ENCODE measurements around the gene BTBD6. TPM values are rescaled to one million over a fixed set of nuclear protein-coding genes. Genes with fewer than 3 reads are reported as not detected.

Gene BTBD6
- total RNA-seq, 1 donor from 2014 or later, result 36.6 TPM

- no peak for TF ChIP-seq CTCF (conservative IDR thresholded peaks at IDR 0.05)
- Mint-ChIP-seq H3K27me3 (ENCODE audit: low read depth) (peaks cover 21% of the 10 kb centered on the region), H3K4me3 (peak overlapping the region; percentile 44), H3K36me3 (ENCODE audit: low read depth) (no peaks in the 10 kb centered on the region), H3K4me1 (peaks cover 8% of the 10 kb centered on the region), H3K27ac (ENCODE audit: unreplicated experiment) (no peak overlapping the region), H3K9me3 (no peaks in the 10 kb centered on the region)
- DNase-seq (ENCODE audit: low read depth, low spot score), result no peak
These were observed 47.0 kb upstream of the BTBD6 start for GRCh38 chr14:105201156-105201924.

GRCh38 chr14:105201925-105202513 is 46.3 kb upstream of the BTBD6 start:
- Mint-ChIP-seq H3K4me1 (peaks cover 8% of the 10 kb centered on the region), H3K27ac (ENCODE audit: unreplicated experiment) (no peak overlapping the region), H3K27me3 (ENCODE audit: low read depth) (peaks cover 21% of the 10 kb centered on the region), H3K36me3 (ENCODE audit: low read depth) (no peaks in the 10 kb centered on the region), H3K9me3 (no peaks in the 10 kb centered on the region), H3K4me3 (peak overlapping the region; percentile 44)
- TF ChIP-seq CTCF (conservative IDR thresholded peaks at IDR 0.05), result no peak
- no peak for DNase-seq (ENCODE audit: low read depth, low spot score)

- H3K36me3 Mint-ChIP-seq (ENCODE audit: low read depth), result no peaks in the 10 kb centered on the region
- no peaks in the 10 kb centered on the region for H3K9me3 Mint-ChIP-seq
- H3K27me3 Mint-ChIP-seq (ENCODE audit: low read depth), result peaks cover 21% of the 10 kb centered on the region
- TF ChIP-seq CTCF (conservative IDR thresholded peaks at IDR 0.05), result peak; percentile 94
- H3K4me1 Mint-ChIP-seq, result peaks cover 8% of the 10 kb centered on the region
- peak; percentile 85 for DNase-seq (ENCODE audit: low read depth, low spot score)
- no peak overlapping the region for H3K27ac Mint-ChIP-seq (ENCODE audit: unreplicated experiment)
- H3K4me3 Mint-ChIP-seq, result no peak overlapping the region
These were observed 45.2 kb upstream of the BTBD6 start for GRCh38 chr14:105203057-105203531.

- DNase-seq (ENCODE audit: low read depth, low spot score), result no peak
- Mint-ChIP-seq H3K4me3 (no peak overlapping the region), H3K36me3 (ENCODE audit: low read depth) (no peaks in the 10 kb centered on the region), H3K27ac (ENCODE audit: unreplicated experiment) (no peak overlapping the region), H3K27me3 (ENCODE audit: low read depth) (peaks cover 18% of the 10 kb centered on the region), H3K4me1 (peaks cover 8% of the 10 kb centered on the region), H3K9me3 (no peaks in the 10 kb centered on the region)
- no peak for TF ChIP-seq CTCF (conservative IDR thresholded peaks at IDR 0.05)
These were observed 44.6 kb upstream of the BTBD6 start for GRCh38 chr14:105203701-105204100.

GRCh38 chr14:105204206-105204930 is 44.0 kb upstream of the BTBD6 start:
- Mint-ChIP-seq H3K36me3 (ENCODE audit: low read depth) (no peaks in the 10 kb centered on the region), H3K27ac (ENCODE audit: unreplicated experiment) (no peak overlapping the region), H3K4me3 (peak overlapping the region; percentile 34), H3K4me1 (peaks cover 4% of the 10 kb centered on the region), H3K27me3 (ENCODE audit: low read depth) (peaks cover 15% of the 10 kb centered on the region), H3K9me3 (no peaks in the 10 kb centered on the region)
- no peak for DNase-seq (ENCODE audit: low read depth, low spot score)
- no peak for TF ChIP-seq CTCF (conservative IDR thresholded peaks at IDR 0.05)
